ENCODE data around the gene SYT5.
"Not testable (repeated sequence)": the region's sequence is repeated elsewhere in the genome, so short reads cannot be mapped to it uniquely, and the experiment has no call there.

Gene SYT5

DNA sequence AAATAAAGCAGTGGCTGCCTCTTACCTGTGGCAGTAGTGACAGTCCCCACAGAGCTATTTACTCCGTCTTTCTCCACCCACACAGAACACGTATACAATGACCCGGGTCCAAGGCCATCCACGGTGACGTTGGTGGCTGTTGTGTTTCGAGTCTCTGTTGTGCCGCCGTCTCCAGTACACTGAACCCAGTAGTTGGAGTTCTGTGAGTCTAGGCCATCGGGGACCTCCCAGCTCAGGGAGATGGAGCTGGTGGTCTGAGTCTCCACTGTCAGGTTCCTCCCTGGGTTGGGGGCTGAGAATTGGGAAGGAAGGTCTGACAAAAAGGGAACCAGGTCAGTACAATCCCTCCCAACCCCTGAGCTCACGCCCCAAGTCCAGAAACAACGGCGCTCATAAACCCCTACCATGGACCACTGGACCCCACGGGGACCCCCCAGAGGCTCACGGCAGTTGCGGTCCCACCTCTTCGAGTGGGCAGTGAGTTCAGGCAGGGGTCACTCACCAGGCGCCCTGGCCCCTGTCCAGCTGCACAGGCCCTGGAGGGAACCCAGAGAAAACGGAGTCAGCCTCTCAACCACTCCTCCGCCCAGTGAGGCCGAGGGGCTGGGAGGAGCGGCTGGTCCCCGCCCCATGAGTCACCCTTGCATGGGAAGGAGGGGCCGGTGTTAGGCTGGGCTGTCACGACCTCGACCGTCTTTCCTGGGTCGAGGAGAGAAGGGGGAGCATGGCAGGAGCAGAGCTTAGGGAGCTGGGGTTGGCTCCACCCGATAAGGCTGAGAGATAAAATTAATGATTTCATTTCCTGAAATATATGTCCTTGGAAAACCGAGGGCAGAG, 26.8 kb upstream of the SYT5 start:
- peak; percentile 78 for DNase-seq

DNA sequence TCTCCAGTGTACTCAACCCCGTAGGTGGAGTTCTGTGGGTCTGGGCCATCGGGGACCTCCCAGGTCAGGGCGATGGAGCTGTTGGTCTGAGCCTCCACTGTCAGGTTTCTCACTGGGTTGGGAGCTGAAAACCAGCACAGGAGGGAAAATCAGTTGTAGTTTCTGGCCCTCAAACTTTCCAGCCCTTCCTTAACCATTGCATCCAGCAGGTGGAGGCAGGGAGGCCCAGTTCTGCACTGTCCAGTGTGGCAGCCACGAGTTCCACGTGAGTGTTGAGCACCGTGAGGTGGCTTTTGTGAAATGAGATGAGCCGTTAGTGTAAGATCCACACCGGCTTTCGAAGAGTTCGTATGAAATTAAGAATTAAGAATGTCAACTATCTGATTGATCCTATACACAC, 22.1 kb upstream of the SYT5 start:
- DNase-seq = not testable (repeated sequence)

DNA sequence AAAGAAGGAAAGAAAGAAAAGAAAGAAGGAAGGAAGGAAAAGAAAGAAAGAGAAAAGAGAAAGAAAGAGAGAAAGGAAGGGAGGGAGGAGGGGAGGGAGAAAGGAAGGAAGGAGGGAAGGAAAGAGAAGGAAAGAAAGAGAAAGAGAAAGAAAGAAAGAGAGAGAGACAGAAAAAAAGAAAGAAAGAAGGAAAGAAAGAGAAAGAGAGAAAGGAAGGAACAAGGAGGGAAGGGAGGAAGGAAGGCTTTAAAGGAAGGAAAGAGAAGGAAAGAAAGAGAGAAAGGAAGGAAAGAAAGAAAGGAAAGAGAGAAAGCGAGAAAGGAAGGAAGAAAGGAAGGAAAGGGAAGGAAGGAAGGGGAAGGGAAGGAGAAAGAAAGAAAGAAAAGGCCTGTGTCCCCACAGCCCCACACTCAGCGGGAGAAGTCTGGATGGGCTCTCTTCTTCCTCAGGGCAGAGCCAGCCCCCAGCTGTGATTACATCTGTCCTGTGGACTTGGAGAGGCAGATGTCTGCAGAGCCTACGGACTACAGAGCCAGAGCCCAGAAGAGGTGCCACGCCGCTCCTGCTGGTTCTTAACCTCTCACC, 19.6 kb upstream of the SYT5 start:
- no peak for DNase-seq

- DNase-seq = no peak
Measured at GRCh38 chr19:55198651-55199050, 18.6 kb upstream of the SYT5 start.

- DNase-seq = no peak
Measured at GRCh38 chr19:55197528-55197927, 17.4 kb upstream of the SYT5 start.

DNA sequence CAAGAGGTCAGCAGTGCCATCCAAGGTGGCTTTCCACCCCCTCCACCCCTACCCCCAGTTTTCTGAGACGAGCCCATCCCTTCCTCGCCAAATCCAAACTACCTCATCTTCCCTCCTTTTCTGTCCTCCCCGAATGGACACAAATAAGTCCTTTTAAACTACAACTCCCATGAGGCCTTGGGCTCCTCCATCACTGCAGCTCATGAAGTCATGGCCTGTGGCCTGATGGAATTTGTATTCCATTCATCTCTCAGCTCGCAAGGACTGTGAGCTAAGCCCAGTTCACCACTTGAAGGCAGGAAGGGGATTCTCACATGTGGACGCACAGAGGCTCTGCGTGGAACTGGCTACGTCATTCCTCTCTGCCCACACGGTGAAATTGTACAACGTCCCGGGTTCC, 16.7 kb upstream of the SYT5 start:
- no peak for DNase-seq

DNA sequence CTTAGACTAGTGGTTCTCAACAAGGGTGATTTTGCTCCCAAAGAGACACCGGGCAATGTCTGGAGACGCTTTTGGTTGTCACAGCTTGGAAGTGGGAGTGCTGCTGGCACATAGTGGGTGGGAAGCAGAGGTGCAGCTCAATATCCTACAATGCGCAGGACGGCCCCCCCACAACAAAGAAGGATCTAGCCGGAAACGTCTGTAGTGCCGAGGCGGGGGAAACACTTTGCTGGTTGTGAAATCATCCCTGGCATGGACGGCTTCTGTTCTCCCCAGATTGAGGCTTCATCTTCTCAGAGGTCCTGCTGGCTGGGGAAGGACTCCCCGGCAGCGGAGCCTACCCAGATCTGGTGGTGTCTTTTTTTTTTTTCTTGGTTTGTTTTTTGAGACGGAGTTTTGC, 13.4 kb upstream of the SYT5 start:
- no peak for DNase-seq

DNA sequence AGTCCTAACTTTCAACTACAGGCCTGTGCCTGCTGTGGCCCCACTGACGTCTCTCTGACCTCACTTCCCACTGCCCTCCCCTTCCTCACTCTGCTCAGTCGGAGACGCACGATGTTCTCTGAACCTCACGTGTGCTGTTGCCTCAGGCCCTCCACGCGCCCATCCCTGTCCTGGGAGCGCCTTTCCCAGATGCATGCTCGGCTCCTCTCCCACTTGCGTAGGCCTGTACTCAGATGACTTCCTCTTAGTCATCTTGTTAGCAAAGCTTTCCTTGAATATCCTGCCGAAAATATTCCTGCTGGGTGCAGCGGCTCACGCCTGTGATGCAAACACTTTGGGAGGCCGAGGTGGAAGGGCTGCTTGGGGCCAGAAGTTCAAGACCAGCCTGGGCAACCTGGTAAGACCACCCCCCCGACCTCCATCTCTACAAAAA, 9.3 kb upstream of the SYT5 start:
- no peak for DNase-seq

DNA sequence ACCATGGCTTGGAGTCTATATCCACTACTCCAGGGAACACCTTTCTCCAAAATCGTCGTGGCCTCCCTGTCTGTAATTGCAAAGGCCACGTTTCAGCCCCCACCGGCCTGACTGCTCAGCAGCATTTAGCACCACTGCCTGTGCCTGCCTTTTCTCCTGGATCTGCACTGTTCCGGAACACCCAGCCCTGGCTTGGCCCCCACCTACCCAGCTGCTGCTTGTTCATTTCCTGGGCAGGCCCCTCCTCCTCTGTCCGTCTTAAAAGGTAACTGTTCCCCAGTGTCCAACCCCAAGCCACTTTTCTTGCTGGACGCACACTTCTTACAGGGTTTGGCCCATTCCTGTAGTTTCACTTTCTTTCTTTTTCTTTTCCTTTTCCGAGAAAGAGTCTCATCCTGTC, 8.5 kb upstream of the SYT5 start:
- DNase-seq = no peak

- DNase-seq = no peak
Measured at GRCh38 chr19:55186080-55186479, 6.0 kb upstream of the SYT5 start.

DNA sequence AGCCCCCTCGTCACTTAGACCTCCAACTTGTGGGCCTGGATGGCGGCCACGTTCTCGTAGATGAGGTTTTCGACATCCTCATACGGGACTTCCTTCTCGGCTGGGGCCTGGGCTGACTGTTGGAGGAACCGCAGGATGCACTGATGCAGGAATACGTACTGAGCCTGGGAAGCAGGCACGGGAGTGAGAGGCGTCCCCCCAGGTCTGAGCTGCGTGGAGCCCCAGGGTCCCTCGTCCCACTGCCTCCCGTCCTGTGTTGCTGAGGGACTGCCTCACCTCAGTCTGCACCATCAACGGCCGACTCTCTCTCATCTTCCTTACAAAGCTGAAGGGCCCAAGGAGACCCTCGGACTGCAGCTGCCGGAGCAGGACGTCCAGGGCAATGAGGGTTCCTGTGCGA, 1.7 kb upstream of the SYT5 start:
- DNase-seq = no peak

- DNase-seq = peak; percentile 97
Measured at GRCh38 chr19:55178781-55179599, 1.1 kb downstream of the SYT5 start.

GRCh38 chr19:55176076-55176475, 4.0 kb downstream of the SYT5 start:
- DNase-seq = no peak

- no peak for DNase-seq
Measured at GRCh38 chr19:55175117-55175867, 4.8 kb downstream of the SYT5 start.

GRCh38 chr19:55174425-55175116, 5.5 kb downstream of the SYT5 start:
- no peak for DNase-seq

GRCh38 chr19:55173714-55174409, 6.2 kb downstream of the SYT5 start:
- DNase-seq = peak; percentile 71

DNA sequence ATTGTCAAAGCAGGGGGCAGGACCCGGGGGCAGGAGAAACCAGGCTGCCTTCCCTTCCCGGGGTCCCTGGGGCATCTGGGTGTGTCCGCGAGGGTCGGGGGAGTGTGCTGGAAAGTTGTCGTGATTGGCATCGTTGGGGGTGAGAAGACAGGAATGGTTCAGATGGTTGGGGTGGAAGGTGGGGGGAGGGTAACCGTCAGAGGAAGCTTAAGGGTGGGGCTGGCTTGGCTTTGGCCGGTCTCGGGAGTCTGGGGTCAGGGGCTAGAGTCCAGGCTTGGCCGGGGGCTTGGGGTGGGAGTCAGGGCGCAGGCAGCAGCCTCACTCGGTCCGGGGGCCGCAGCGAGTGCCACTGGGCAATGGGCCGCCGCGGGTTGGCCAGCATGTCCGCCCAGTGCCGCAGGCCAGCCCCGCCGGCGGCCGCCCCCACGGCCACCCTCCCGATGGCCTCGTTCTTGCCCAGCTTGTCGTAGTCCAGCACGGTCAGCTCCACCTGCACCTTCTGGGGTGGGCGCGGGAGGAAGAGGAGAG, 6.8 kb downstream of the SYT5 start:
- DNase-seq = no peak

- no peak for DNase-seq
Measured at GRCh38 chr19:55172741-55173140, 7.3 kb downstream of the SYT5 start.

- DNase-seq = not testable (repeated sequence)
Measured at GRCh38 chr19:55172318-55172717, 7.8 kb downstream of the SYT5 start.

DNA sequence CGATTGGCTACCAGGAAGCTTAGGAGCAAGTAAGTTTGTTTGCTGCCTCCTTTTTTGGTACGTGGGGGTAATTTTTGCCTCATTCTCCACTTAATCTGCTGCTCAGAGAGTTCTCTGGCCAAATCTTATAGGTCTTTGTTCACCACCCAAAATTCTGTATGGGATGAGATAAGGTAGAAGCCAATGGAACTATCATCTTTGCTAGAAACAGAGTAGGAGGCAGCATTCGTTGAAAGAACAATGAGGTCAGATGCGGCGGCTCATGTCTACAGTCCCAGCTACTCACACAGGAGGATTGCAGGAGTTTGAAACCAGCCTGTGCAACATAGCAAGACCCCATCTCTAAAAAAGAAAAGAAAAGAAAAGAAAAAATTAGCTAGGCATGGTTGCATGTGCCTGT, 8.6 kb downstream of the SYT5 start:
- DNase-seq = no peak

- no peak for DNase-seq
Measured at GRCh38 chr19:55169136-55169535, 11.0 kb downstream of the SYT5 start.

Measured in activated effector memory CD4-positive, alpha-beta T cell treated with anti-CD3 and anti-CD28 coated beads, Interleukin-2, amount 50 U/mL, for 16 hours (primary cell).